ENCODE measurements around the gene GALNT5.
"Not testable (repeated sequence)": the region's sequence is repeated elsewhere in the genome, so short reads cannot be mapped to it uniquely, and the experiment has no call there.

GALNT5 gene

GRCh38 chr2:157257312-157258252, at the start of gene GALNT5:
GALNT5 (plus strand) TSS chr2:157257705; CDS start chr2:157258083, 378 bp downstream.
- FAIRE-seq: no peak

GRCh38 chr2:157216286-157216965, 41.1 kb upstream of the GALNT5 start:
- FAIRE-seq: no peak

- no peak for FAIRE-seq
These were observed 40.1 kb upstream of the GALNT5 start for GRCh38 chr2:157217409-157217808.

- no peak for FAIRE-seq
These were observed 38.6 kb upstream of the GALNT5 start for GRCh38 chr2:157218911-157219310.

- FAIRE-seq: no peak
These were observed 37.0 kb upstream of the GALNT5 start for GRCh38 chr2:157220502-157220901.

- no peak for FAIRE-seq
These were observed 36.0 kb upstream of the GALNT5 start for GRCh38 chr2:157221394-157221988.

- FAIRE-seq: no peak
These were observed 33.8 kb upstream of the GALNT5 start for GRCh38 chr2:157223624-157224205.

- not testable (repeated sequence) for FAIRE-seq
These were observed 33.1 kb upstream of the GALNT5 start for GRCh38 chr2:157224448-157224847.

- no peak for FAIRE-seq
These were observed 29.9 kb upstream of the GALNT5 start for GRCh38 chr2:157227592-157227991.

GRCh38 chr2:157228946-157229345, 28.6 kb upstream of the GALNT5 start:
- no peak for FAIRE-seq

GRCh38 chr2:157229572-157229971, 27.9 kb upstream of the GALNT5 start:
- no peak for FAIRE-seq

- no peak for FAIRE-seq
These were observed 26.0 kb upstream of the GALNT5 start for GRCh38 chr2:157231476-157231875.

- FAIRE-seq: no peak
These were observed 24.0 kb upstream of the GALNT5 start for GRCh38 chr2:157233506-157233905.

GRCh38 chr2:157236404-157236803, 21.1 kb upstream of the GALNT5 start:
- no peak for FAIRE-seq

GRCh38 chr2:157238296-157238695, 19.2 kb upstream of the GALNT5 start:
- no peak for FAIRE-seq

- FAIRE-seq: no peak
These were observed 12.8 kb upstream of the GALNT5 start for GRCh38 chr2:157244691-157245090.

GRCh38 chr2:157245144-157245840, 12.2 kb upstream of the GALNT5 start:
- FAIRE-seq: no peak

- FAIRE-seq: no peak
These were observed 11.4 kb upstream of the GALNT5 start for GRCh38 chr2:157245846-157246764.

- FAIRE-seq: no peak
These were observed 10.6 kb upstream of the GALNT5 start for GRCh38 chr2:157246765-157247407.

- FAIRE-seq: no peak
These were observed 6.7 kb upstream of the GALNT5 start for GRCh38 chr2:157250836-157251235.

- no peak for FAIRE-seq
These were observed 5.6 kb upstream of the GALNT5 start for GRCh38 chr2:157251932-157252331.

Measured in colon (tissue), 2 donors.